Hematopoietic multipotent progenitor cell treated with erythropoietin and hydrocortisone succinate and interleukin-3 and kit ligand, for 6 days (in vitro differentiated cells): ENCODE results near the gene CXorf38.
"Not testable (repeated sequence)": the region's sequence is repeated elsewhere in the genome, so short reads cannot be mapped to it uniquely, and the experiment has no call there.

Source experiments
- DNase-seq: peaks from one replicate; pipeline ENCODE4 v3.0.0-alpha.2; 2015

CXorf38 gene

DNA sequence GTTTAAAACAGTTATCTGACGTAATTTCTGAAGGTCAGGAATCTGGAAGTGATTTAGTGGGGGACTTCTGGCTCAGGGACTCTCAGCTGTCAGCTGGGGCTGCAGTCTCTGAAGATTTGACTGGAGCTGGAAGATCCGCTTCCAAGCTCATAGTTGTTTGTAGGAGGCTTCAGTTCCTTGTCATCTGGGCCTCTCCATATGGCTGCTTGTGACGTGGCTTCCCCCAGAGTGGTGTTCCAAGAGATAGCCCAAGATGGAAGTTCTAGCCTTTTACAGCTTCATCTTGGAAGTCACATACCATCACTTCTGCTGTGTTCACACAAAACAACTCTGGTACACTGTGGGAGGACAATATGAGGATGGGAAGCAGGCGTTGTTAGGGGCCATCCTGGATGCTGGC is 22.1 kb downstream of the CXorf38 start:
- DNase-seq, result no peak

DNA sequence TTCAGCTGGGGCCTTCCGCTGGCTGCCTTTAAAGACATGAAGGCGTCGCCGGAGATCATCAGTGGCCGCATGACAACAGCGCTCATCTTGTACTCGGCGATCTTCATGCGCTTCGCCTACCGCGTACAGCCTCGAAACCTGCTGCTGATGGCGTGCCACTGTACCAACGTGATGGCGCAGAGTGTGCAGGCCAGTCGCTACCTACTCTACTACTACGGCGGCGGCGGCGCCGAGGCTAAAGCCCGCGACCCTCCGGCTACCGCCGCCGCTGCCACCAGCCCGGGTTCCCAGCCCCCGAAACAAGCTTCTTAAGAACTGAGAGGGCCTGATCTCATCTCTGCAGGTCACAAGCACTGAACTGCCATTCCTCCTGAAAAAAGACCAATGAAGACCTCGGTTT is 23.7 kb downstream of the CXorf38 start:
- no peak for DNase-seq

DNA sequence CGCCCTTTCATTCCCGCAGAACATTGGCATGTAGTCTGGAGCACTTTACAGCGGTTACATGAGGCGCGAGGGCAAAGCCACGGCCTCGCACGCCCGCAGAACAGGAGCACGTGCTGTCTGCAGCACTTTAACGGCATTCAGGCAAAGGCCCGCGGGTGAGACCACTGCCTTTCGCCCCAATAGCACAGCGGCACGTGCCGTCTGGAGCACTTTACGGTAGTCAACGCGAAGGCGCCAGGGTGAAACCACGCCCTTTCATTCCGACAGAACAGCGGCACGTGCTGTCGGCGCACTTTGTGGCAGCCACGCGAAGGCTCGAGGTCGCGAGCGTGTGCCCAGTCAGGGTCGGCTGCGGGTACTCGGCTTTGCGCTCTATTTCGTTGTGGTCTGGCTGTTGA is 24.2 kb downstream of the CXorf38 start, which contains the start of gene MPC1L:
Gene MPC1L (plus strand): TSS at position 290 of the 398 bp plus-strand sequence. CDS start 138 bp downstream, outside the sequence.
- no peak for DNase-seq

DNA sequence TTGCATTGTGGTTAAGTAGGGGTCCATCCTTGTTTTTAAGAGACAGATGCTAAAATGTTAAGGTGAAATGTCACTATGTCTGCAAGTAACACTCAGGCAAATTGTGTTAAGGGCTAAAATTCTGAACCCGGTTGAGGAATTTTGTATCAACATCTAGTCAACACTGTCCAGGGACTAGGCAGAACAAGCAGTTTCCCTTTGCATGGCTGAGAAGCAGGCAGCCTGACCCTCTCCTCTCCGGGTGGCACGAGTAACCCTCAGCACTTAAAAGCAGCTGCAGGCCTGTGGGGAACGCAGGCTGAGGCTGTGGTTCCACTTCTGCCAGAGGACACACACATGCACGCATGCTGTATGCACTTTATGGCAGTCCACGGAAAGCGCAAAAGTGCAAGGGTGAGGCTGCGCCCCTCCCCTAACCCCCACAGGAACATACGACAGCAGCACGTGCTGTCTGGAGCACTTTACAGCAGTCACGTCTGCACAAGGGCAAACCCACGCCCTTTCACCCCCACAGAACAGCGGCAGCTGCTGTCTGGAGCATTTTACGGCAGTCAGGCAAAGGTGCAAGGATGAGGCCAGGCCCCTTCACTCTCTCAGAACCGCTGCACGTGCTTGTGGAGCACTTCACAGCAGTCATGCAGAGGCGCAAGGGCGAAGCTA is 24.8 kb downstream of the CXorf38 start:
- no peak for DNase-seq

DNA sequence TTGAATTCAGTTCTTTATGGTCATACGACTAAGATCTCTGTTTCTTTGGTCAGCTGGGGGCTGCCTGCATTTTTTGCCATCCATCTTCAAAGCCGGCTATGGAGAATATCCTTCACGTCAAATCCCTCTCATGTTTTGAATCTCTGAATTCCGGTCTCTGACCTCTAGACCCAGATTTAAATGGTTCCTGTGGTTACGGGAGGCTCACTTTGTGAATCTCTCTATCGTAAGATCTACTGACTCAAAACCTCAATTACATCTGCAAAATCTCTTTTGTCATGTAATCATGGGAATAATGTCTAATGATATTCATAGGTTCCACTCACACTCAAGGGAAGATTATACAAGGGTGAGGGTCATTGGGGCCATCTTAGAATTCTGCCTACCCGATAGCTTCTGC is 29.8 kb downstream of the CXorf38 start:
- no peak for DNase-seq

DNA sequence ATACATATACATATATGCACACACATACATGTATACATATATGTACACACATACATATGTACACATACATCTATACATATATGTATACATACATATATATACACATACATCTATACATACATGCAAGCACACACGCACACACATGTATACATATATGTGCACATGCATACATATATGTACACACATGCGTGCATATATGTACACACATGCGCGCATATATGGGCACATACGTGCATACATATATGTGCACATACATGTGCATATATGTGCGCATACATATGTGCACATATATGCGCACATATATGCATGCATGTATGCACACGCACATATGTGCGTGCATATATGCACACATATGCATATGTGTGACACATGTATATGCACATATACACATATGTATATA is 31.4 kb downstream of the CXorf38 start:
- no peak for DNase-seq

DNA sequence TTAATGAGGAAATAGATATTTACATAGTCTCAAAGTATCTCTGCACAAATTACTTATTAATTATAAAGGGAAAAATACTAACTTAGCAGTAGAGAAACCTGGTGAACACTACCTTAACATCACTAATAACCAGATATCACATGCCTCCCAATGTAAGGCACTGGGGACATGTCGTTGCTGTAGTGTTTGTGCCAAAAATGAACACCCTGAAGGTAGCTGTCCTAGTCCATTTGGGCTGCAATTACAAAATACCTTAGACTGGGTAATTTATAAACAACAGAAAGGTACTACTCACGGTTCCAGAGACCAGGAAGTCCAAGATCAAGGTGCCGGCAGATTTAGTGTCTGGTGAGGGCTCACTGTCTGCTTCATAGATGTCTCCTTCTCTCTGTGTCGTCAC is 34.9 kb downstream of the CXorf38 start:
- no peak for DNase-seq

DNA sequence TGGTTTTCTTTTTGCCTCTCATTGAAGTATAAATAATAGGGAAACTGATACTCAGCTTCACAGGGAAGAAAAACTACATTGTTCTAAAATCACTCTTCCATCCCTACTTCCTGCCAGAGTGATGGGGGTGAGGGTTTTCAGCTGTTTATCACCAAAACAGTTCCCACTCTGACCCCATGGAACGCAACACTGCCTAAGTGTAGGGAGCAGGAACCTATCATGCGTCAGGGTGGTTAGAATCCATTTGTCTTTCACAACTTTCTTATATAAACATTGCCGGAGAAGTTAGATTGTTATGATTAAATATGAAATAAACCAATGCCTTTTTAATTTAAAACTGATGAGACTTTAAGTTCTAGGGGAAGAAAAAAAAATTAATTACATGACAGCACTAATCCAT is 40.0 kb downstream of the CXorf38 start:
- DNase-seq, result no peak

DNA sequence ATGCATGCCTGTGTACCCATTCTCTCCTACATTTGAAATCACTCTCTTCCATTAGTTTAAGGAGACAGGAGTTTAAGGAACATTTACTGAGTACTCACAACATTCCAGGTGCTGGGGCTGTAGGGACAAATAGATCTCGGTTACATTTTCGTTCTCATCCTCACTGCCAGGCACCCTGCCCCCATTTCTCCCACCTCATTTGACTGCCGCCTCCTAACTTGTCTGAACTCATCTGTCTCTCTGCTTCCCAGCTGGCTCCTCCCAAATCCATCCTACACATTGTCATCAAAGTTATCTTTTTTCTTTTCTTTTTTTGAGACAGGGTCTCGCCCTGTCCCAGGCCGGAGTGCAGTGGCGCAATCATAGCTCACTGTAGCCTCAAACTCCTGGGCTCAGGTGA is 43.9 kb downstream of the CXorf38 start:
- no peak for DNase-seq

DNA sequence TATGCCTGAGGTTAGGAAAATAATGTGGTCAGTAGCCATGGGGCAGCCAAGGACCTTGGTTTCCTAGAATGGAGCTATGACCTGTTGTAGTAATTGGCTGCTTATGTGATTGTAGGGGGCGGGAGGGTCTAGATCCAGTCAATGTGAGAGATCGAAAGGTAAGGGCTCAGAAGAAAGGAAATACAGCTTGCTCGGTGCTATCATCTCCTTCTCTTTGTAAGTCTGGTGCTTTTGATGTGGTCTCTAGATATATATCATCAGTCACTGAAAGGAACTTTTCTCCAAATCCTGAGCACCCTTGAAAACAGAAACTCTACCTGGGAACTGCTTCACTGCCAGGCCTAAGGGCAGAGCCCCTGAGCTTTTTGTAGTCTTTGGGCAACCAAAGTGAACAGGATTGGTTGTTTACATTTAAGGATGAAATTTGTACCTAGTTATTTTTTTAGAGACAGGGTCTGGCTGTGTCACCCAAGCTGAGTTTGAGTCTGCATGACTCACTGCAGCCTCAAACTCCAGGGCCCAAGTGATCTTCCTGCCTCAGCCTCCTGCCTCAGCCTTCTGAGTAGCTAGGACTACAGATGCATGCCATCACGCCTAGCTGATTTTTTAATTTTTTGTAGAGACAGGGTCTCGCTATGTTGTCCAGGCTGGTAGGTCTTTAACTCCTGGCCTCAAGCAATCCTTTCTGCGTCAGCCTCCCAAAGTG is 57.6 kb downstream of the CXorf38 start:
- not testable (repeated sequence) for DNase-seq

DNA sequence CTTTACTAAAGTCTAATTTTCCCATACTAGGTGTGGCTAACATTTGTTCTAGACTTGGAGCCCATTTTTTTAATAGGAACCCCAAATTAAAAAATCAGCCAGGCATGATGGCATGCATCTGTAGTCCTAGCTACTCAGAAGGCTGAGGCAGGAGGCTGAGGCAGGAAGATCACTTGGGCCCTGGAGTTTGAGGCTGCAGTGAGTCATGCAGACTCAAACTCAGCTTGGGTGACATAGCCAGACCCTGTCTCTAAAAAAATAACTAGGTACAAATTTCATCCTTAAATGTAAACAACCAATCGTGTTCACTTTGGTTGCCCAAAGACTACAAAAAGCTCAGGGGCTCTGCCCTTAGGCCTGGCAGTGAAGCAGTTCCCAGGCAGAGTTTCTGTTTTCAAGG is 59.7 kb downstream of the CXorf38 start:
- DNase-seq, result not testable (repeated sequence)

DNA sequence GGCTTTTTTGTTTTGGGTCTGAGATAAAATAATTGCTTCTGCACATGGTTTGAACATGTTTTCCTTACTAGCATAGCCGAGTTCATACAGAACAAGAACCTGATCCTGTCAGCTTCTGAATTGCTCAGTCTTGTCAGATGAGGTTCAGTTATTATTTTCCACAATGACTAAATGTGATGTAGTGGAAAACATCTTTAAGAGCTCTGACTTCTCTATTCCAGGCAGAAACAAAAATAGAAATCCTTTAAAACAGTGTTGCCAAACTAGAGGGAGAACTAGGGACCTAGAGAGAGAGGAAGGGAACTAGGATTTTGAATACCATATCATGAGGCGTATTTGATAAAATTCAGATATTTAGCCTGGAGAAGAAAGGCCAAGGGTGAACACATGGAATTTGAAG is 64.5 kb downstream of the CXorf38 start:
- no peak for DNase-seq

DNA sequence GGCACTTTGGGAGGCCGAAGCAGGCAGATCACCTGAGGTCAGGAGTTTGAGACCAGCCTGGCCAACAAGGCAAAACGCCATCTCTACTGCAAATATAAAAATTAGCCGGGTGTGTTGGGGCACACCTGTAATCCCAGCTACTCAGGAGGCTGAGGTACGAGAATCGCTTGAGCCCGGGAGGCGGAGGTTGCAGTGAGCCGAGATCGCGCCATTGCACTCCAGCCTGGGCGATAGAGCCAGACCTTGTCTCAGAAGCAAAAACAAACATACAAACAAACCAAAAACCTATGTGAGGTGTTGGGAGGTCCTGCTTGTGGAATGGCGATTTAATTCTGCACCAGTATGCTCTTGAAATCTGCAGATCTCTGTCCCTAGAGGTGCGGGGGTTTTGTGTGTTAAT is 65.2 kb downstream of the CXorf38 start:
- DNase-seq, result not testable (repeated sequence)

DNA sequence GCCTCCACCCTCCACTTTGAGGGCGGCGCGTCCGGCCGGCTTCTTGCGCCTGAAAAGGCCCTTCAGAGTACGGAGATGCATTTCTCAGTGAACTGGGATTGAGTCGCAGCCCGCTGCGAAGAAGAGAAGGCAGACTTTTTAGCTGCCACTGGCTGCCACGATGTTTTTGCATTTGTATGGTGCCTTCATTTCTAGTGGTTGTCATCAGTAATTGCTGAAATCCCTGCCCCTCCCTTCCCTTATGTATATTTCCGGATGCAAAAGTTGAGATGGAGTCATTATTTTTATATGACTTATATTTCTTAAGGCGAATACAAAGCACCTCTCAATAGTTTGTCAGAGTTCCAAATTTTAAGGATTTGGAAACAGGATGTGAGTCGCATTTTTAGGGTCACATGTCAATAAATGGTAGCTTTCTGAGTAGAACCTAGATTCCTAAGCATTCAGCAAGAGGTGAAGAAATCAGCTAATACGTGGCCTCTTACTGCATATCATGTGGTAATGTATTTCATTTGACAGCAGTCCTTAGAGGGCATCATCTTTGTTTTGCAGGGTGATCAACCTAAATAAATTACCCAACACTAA is 65.9 kb downstream of the CXorf38 start:
- peak; percentile 20 for DNase-seq

DNA sequence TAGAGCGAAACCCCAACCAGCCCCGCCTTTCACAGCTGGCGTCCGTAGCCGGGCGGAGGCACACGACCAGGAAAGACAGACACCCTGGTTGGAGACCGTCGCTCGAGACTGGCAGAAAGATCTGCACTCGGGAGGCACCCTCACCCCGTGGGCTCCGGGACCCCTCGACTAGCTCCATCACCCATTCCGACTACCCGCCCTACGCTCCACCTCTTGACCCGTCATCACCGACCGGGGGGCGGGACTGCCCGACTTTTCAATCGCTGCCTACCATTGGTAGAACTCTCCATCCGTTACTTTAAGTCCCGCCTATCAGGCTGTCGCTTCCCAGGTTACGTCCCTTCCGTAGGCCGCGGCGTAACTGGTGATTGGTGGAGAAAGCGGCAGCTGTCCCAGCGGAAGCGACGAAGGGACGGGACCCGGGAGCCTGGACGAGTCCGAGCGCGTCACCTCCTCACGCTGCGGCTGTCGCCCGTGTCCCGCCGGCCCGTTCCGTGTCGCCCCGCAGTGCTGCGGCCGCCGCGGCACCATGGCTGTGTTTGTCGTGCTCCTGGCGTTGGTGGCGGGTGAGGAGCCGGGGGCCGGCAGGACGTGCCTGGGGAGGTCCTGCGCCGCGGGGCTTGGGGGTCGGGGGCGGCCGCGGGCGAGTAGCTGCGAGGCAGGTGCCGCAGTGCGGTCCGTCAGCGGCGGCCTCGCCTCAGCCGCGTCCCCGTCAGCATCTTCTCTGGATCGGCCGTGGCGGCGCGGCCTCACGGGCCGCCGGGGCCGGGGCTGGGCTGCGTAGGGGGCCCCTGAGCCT is 66.6 kb downstream of the CXorf38 start, which contains the start of gene ATP6AP2:
Gene ATP6AP2 (plus strand): TSS at position 434 of the 799 bp plus-strand sequence. CDS start 96 bp downstream, at position 530.
- peak; percentile 95 for DNase-seq

DNA sequence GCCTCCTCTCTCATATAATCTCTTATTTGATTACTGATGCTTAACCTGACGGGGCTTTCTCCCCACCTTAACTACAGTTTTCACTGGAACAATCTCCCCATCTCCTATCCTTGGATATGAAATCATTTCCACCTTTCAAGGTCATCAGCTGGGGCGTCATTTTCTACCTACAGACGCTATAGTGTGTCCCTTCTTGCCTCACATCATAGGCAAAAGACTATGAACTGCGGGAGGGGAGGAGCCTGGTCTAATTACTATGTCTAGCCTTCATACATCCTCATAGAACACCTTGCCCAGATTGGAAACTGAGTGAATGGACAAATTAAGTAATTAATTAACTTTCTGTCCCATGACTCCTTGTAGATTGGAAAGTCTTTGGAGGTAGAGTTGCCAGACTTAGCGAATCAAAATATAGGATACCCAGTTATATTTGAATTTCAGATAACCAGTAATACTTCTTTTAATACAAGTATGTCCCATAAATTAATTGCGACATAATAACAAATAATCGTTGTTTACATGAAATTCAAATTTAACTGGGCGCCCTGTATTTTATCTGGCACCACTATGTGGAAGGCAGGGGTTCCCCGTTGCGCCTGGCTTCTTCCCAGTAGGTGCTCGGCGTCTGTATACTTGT is 67.3 kb downstream of the CXorf38 start:
- no peak for DNase-seq

DNA sequence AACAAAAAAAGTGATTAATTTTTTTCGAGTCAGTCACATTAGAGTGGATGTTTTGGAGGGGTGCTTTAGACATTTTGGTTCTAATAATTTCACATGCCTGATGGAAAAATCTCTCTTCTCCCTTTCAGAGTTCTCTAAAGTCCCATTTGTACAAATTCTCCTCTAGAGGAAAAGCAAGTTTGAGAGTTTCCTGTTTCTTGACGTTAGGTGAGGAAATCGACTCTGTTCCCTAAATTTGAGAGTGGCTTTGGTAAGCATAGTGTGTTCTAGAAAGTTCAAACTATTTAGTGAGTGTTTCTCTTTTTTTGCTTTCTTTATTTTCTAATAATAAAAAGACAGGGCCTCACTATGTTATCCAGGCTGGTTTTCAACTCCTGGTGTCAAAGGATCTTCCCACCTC is 68.2 kb downstream of the CXorf38 start:
- DNase-seq, result no peak

DNA sequence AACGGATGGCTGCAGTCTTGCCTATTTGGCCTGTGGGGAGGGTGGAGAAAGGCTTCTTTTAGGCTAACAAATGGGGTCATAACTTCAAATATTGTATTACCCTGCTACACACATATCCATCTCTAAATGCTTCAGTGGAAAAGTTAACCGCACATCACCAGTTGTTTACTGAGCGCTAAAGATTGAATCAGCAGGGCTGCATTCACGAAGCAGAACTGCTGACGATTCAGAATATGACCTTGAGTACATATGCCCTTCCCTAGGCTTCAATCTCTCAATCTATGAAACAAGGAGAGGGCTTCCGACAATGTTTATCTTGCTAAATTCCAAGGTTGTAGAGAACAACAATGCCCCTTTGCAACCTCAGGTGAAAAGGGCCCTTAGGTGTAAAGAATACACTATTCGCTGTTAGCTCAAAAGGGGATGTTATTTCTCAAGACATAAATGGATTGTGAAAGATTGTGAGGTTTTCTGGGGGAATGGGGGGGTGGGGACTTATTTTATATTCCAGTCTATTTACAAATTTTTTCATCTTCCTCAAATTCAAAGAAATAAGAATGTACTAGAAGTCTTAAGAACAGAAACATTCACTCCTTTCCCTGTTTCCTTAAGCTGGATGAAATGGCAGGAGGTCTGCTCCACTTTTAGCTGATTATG is 69.2 kb downstream of the CXorf38 start:
- DNase-seq, result no peak
